CD4-positive, alpha-beta T cell treated with Interleukin-17A for 4 hours (primary cell): ENCODE measurements around the gene ARMH3.
A peak's percentile ranks its signal among the peaks of the same experiment; 100 is the strongest.

Source experiments
- DNase-seq: peaks from one replicate; pipeline ENCODE4 v3.0.0-alpha.2; 2020; ENCODE audit warnings: mixed read lengths

ARMH3 gene

GRCh38 chr10:101826852-101827434, 229.0 kb downstream of the ARMH3 start:
- no peak for DNase-seq

- no peak for DNase-seq
Observed at GRCh38 chr10:101824736-101825135, 231.2 kb downstream of the ARMH3 start.

DNA sequence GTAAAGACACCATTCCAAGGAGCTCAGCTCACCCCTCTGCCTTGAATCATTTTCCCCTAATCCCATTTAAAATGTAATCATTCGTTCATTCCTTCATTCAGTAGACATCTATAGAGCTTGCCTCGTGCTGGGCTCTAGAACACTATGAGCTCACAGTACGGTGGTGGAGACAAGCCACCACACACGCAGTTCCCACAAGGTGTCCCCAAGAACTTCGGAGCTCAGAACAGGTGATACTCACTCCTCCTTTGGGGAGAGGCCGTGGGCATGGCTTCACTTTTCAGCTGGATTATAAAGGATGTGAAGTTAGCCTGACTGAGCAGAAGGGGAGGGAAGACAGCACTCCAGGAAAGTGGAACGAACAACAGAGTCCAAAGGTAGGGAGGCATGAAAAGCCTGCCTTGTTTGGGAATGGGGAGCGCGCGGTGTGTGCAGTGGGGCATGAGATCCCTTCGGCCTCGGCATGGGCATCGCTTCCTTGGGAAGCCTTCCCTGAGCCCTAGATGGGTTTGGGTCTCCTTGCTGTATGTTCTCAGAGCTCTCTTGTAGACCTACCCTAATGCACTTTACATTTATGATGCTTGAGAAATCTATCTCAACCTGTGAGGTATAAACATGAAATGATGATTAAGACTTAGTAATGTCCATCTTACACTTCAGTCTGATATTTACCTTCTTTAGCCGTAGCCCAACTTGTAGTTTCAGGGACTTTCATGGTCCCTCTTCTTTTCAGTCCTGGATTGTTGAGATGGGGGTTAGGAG, 236.9 kb downstream of the ARMH3 start:
- DNase-seq, result no peak

- peak; percentile 98 for DNase-seq
Observed at GRCh38 chr10:101818119-101818871, 237.7 kb downstream of the ARMH3 start, which contains the start of gene OGA. OGA (minus strand) TSS chr10:101818444; CDS start chr10:101818022, 422 bp downstream.

GRCh38 chr10:101817337-101818118, 238.4 kb downstream of the ARMH3 start:
- DNase-seq, result peak; percentile 49

- no peak for DNase-seq
Observed at GRCh38 chr10:101816913-101817336, 239.0 kb downstream of the ARMH3 start.

DNA sequence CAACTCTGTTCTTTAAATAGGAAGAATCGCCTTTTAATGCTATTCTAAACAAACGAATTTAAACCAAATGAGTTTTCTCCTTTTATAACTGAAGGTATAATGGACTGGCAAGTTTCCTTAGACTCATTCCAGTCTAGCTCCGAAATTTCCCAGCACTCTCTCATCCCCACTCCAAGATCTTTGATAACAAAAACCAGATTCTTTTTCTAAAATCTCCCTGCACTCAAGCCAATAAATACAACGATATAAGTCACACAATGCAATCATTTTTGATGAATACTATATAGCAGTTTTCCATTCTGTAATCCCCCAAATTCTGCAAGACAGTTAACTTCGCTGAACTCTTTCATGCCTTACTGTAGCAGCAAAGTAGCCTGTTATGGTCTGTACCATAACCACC, 239.6 kb downstream of the ARMH3 start:
- no peak for DNase-seq

DNA sequence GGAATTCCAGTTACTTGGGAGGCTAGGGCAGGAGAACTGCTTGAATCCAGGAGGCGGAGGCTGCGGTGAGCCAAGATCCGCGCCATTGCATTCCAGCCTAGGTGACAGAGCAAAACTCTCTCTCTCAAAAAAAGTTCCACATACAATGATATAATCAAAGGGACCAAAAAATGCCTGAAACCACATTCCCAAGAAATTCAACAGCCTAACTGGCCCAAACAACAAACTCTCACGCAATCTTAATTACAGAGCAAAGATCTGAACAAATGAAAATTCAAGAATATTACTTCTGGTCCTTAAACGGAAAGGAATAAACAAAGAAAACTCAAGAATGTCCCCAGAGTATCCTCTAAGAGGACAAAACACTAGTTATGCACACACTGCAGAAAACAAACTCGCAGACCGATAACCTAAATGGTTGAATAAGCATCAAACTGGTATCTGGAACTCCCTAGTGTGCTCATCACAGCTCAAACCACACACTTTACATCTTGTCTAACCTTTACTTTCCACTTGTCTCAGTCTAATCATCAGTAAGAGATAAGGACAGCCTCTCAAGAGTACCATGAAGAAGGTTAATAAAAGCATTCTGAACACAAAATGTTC, 241.4 kb downstream of the ARMH3 start:
- no peak for DNase-seq

GRCh38 chr10:101812606-101813005, 243.4 kb downstream of the ARMH3 start:
- no peak for DNase-seq

DNA sequence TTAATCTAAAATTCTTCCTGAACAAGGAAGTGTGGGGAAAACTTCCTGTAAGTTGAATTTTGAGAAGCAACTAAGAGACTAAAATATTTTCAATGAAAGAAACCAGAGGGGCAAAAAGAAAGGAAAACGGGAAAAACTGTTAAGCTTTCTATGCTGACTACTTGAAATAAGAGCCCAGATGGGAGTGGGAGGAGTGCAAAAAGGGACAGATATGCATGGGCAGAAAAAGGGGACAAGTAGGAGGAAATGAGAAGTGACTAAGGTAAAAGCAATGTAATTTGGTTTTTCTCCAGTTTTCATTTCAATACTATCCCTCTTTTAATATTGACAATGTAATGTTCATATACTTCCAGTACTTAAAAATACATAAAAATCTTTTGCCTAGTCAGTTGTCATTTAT, 248.8 kb downstream of the ARMH3 start:
- DNase-seq, result no peak

GRCh38 chr10:101803511-101803910, 252.5 kb downstream of the ARMH3 start:
- DNase-seq, result no peak

- no peak for DNase-seq
Observed at GRCh38 chr10:101797403-101798059, 258.4 kb downstream of the ARMH3 start.
